HepG2 (cell line): ENCODE data around the gene ESR1. TPM values are rescaled to one million over a fixed set of nuclear protein-coding genes. Genes with fewer than 3 reads are reported as not detected.

Source experiments
- ATAC-seq: fragments of 200-7000 bp; cut with Tn5 transposase; 3 replicates; pipeline ENCODE4 v1.9.1; 2020; ENCODE audit warnings: mild to moderate bottlenecking, moderate library complexity
- BruUV-seq: library from RNA; stranded (reverse); fragments of 400-500 nt; replicated peaks from 2 replicates; lab custom pipeline; 2021; lab: Mats Ljungman, UMichigan
- CTCF ChIA-PET: fragments of 300-600 bp; formaldehyde crosslinking; extraction: SDS; loops from one replicate; lab custom pipeline; 2021; ENCODE audit warnings: low total read pairs, inconsistent platforms, low intra/inter-chr PET ratio; lab: Yijun Ruan, JAX
- POLR2A ChIA-PET: fragments of 350-600 bp; sonication (Branson Sonifier 250); formaldehyde crosslinking; loops from one replicate; lab custom pipeline; 2020; ENCODE audit warnings: antibody characterized with exemption, inconsistent platforms; lab: Yijun Ruan, JAX
- DNase-seq: peaks from one replicate; pipeline ENCODE4 v3.0.0-alpha.2; 2015; ENCODE audit warnings: low spot score
- FAIRE-seq: peaks from 3 replicates; lab custom pipeline; 2011; peaks lifted over from hg19 to GRCh38; lab: Jason Lieb, UNC
- H2AFZ ChIP-seq: one replicate; pipeline ENCODE4 v1.6.1; 2011; ENCODE audit warnings: low read length, inconsistent platforms
- H3K27ac ChIP-seq: fragments of 300-600 bp; 3 replicates; pipeline ENCODE4 v1.8.0; 2011; ENCODE audit warnings: mixed run types, mild to moderate bottlenecking, mixed read lengths, low read length, inconsistent platforms; ENCODE audit not compliant: insufficient read depth; ENCODE audit errors: extremely low read length
- H3K27me3 ChIP-seq, 2 experiments: fragments of 200-600 bp in 1 of 2; 2 replicates in 1 of 2; 3 replicates in 1 of 2; pipeline versions ENCODE4 v1.6.0 to v1.8.0; 2011; ENCODE audit warnings: low read length in 2 of 2, mild to moderate bottlenecking in 2 of 2, moderate library complexity in 2 of 2, inconsistent platforms in 1 of 2; ENCODE audit not compliant: insufficient read depth in 2 of 2, control insufficient read depth in 1 of 2
- H3K36me3 ChIP-seq, 2 experiments: fragments of 200-600 bp in 1 of 2; replicated peaks in 1 of 2; 2 replicates in 1 of 2; 3 replicates in 1 of 2; pipeline versions ENCODE4 v1.5.1 to v1.8.0; 2011; ENCODE audit warnings: low read length in 2 of 2, inconsistent platforms in 1 of 2; ENCODE audit not compliant: insufficient read depth in 2 of 2, control insufficient read depth in 1 of 2
- H3K4me1 ChIP-seq: 2 replicates; pipeline ENCODE4 v1.5.1; 2012; ENCODE audit warnings: low read length, inconsistent platforms; ENCODE audit not compliant: insufficient read depth
- H3K4me2 ChIP-seq: 2 replicates; pipeline ENCODE4 v1.6.0; 2011; ENCODE audit warnings: low read depth, low read length, inconsistent platforms
- H3K4me3 ChIP-seq, 3 experiments: fragments of 200-600 bp in 1 of 3; sonication (generic), shearing (Covaris generic) in 1 of 3; replicated peaks in 1 of 3; 2 replicates each; pipeline ENCODE4 v1.5.1; 2011 to 2016; ENCODE audit warnings: low read length in 3 of 3, inconsistent platforms in 2 of 3, low read depth in 2 of 3, mild to moderate bottlenecking in 2 of 3, control low read depth in 1 of 3, mixed read lengths in 1 of 3; ENCODE audit not compliant: insufficient read depth in 1 of 3
- H3K79me2 ChIP-seq: one replicate; pipeline ENCODE4 v1.6.1; 2011; ENCODE audit warnings: low read length, inconsistent platforms; ENCODE audit not compliant: insufficient read depth
- H3K9ac ChIP-seq: 2 replicates; pipeline ENCODE4 v1.6.0; 2011; ENCODE audit warnings: mild to moderate bottlenecking, low read depth, low read length, inconsistent platforms; ENCODE audit not compliant: insufficient read depth
- H3K9me3 ChIP-seq: 2 replicates; pipeline ENCODE4 v1.5.1; 2012; ENCODE audit warnings: mild to moderate bottlenecking, low read length
- H4K20me1 ChIP-seq: 2 replicates; pipeline ENCODE4 v1.6.0; 2011; ENCODE audit warnings: inconsistent platforms, mild to moderate bottlenecking, low read length, moderate library complexity; ENCODE audit not compliant: insufficient read depth
- ELK4 ChIP-seq: sonication (generic); formaldehyde crosslinking; IDR thresholded peaks from 2 replicates; pipeline ENCODE4 v1.9.0; 2021; ENCODE audit warnings: missing genetic modification reagents, borderline replicate concordance
- ETS1 ChIP-seq: sonication (generic); formaldehyde crosslinking; IDR thresholded peaks from 2 replicates; pipeline ENCODE4 v1.4.0; 2020; ENCODE audit warnings: missing genetic modification reagents
- JUN ChIP-seq: sonication (generic); formaldehyde crosslinking; IDR thresholded peaks from 2 replicates; pipeline ENCODE4 v1.4.0; 2020; ENCODE audit warnings: mild to moderate bottlenecking, missing genetic modification reagents
- LBX2 ChIP-seq: sonication (generic); formaldehyde crosslinking; IDR thresholded peaks from 2 replicates; pipeline ENCODE4 v1.5.0; 2020; ENCODE audit warnings: missing genetic modification reagents, mild to moderate bottlenecking, borderline replicate concordance
- LCORL ChIP-seq, 2 experiments: fragments of 450-650 bp in 1 of 2; sonication (generic) in 1 of 2; formaldehyde crosslinking in 1 of 2; IDR thresholded peaks; 2 replicates each; pipeline versions ENCODE4 v1.5.0 to v1.6.1; 2017 to 2020; ENCODE audit warnings: antibody characterized with exemption in 1 of 2, missing genetic modification reagents in 1 of 2
- MXD1 ChIP-seq: sonication (generic); formaldehyde crosslinking; IDR thresholded peaks from 2 replicates; pipeline ENCODE4 v1.4.0; 2020; ENCODE audit warnings: mild to moderate bottlenecking, missing genetic modification reagents
- NR1H2 ChIP-seq: sonication (generic); formaldehyde crosslinking; IDR thresholded peaks from 2 replicates; pipeline ENCODE4 v1.8.1; 2022; ENCODE audit warnings: low read depth, missing genetic modification reagents, borderline replicate concordance
- RBM39 ChIP-seq: fragments of 200-400 bp; formaldehyde crosslinking; IDR thresholded peaks from one replicate; pipeline ENCODE4 v1.6.1; 2018; ENCODE audit warnings: antibody characterized with exemption, mild to moderate bottlenecking, low read depth, low read length; ENCODE audit not compliant: poor library complexity, severe bottlenecking
- SNAI1 ChIP-seq: sonication (generic); formaldehyde crosslinking; IDR thresholded peaks from 2 replicates; pipeline ENCODE4 v1.5.0; 2020; ENCODE audit warnings: mild to moderate bottlenecking, missing genetic modification reagents, borderline replicate concordance
- TP53 ChIP-seq: sonication (generic); formaldehyde crosslinking; conservative IDR thresholded peaks from 2 replicates; pipeline ENCODE4 v1.4.0; 2020; ENCODE audit warnings: missing genetic modification reagents
- TRIM22 ChIP-seq: fragments of 450-650 bp; IDR thresholded peaks from 2 replicates; pipeline ENCODE4 v1.6.1; 2017
- ZNF3 ChIP-seq: IDR thresholded peaks from 2 replicates; pipeline ENCODE4 v1.7.0; 2017; ENCODE audit warnings: inconsistent platforms
- ZNF446 ChIP-seq: sonication (generic); formaldehyde crosslinking; IDR thresholded peaks from 2 replicates; pipeline ENCODE4 v1.5.0; 2020; ENCODE audit warnings: mild to moderate bottlenecking, missing genetic modification reagents
- ZNF576 ChIP-seq: sonication (generic); formaldehyde crosslinking; IDR thresholded peaks from 2 replicates; pipeline ENCODE4 v1.4.0; 2020; ENCODE audit warnings: mild to moderate bottlenecking, missing genetic modification reagents
- ZNF678 ChIP-seq: sonication (generic); formaldehyde crosslinking; IDR thresholded peaks from 2 replicates; pipeline ENCODE4 v1.4.0; 2020; ENCODE audit warnings: mild to moderate bottlenecking, missing genetic modification reagents
- ZNF749 ChIP-seq: sonication (generic); formaldehyde crosslinking; IDR thresholded peaks from 2 replicates; pipeline ENCODE4 v1.8.0; 2022; ENCODE audit warnings: mild to moderate bottlenecking, missing genetic modification reagents, moderate library complexity, borderline replicate concordance
- ZNF788 ChIP-seq: sonication (generic); formaldehyde crosslinking; IDR thresholded peaks from 2 replicates; pipeline ENCODE4 v1.5.0; 2020; ENCODE audit warnings: mild to moderate bottlenecking, missing genetic modification reagents, borderline replicate concordance
- WGBS: methylation state at CpG from one replicate; pipeline ENCODE4 v1.1.6; 2017; ENCODE audit warnings: low lambda C conversion rate; 5-methylcytosine and 5-hydroxymethylcytosine counted together
- in situ Hi-C: cut with HindIII; loops from 2 replicates; pipeline ENCODE4 v1.10.0; 2017; ENCODE audit warnings: low pct_unique_long_range_greater_than_20kb; ENCODE audit not compliant: extremely low pct_ligation_motif_present
- intact Hi-C: fragments of 100-400 bp; cut with micrococcal nuclease; formaldehyde crosslinking; loops from one replicate; pipeline ENCODE4 v1.10.0; 2022; ENCODE audit not compliant: unreplicated experiment
- polyA plus RNA-seq, 8 experiments: library from polyadenylated mRNA; depleted of rRNA in 3 of 8; stranded (reverse) in 7 of 8; unstranded in 1 of 8; fragments of >200 nt; fragmentation: Illumina TruSeq in 4 of 8; extraction: Trizol in 4 of 8; gene quantifications; 2 replicates each; pipeline versions ENCODE4 v1.2.1 to v1.2.3, GENCODE V29; 2011 to 2016; ENCODE audit warnings: low read depth in 4 of 8, missing spikeins in 1 of 8, mixed read lengths in 1 of 8; ENCODE audit not compliant: insufficient read depth in 1 of 8
- total RNA-seq, 5 experiments: library from RNA; depleted of rRNA; stranded (reverse); fragments of >200 nt; fragmentation: Illumina TruSeq; extraction: Trizol; gene quantifications; 2 replicates each; pipeline ENCODE4 v1.2.3, GENCODE V29; 2016; ENCODE audit warnings: low read depth in 1 of 5

ESR1 gene
- total and polyA plus RNA-seq, 2 of the 13 experiments (the other 11 are each of a cell fraction or from before 2014, with no cell fraction given) = not detected

- Histone ChIP-seq H4K20me1 (no peaks in the 10 kb centered on the region), H3K79me2 (no peaks in the 10 kb centered on the region), H3K4me2 (no peak overlapping the region), H3K4me3 (no peak overlapping the region), H3K36me3 (no peaks in the 10 kb centered on the region), H3K27me3 (no peaks in the 10 kb centered on the region), H2AFZ (no peak overlapping the region), H3K9ac (no peak overlapping the region)
- intact Hi-C loops = no loop called here
- no peak for FAIRE-seq
- ChIA-PET POLR2A (no interaction called here), CTCF (no interaction called here)
- 90% methylated on average over 5 of the region's 5 CpGs for WGBS
- TF ChIP-seq TRIM22 = no peak
- TF ChIP-seq ZNF788 (CRISPR knock-in tag) = no peak
- TF ChIP-seq TP53 (CRISPR knock-in tag) = no peak
- TF ChIP-seq JUN (CRISPR knock-in tag) = no peak
- no peak for TF ChIP-seq NR1H2 (CRISPR knock-in tag)
- TF ChIP-seq ELK4 (CRISPR knock-in tag) = no peak
- TF ChIP-seq ETS1 (CRISPR knock-in tag) = no peak
- TF ChIP-seq LBX2 (CRISPR knock-in tag) = no peak
- TF ChIP-seq ZNF576 (CRISPR knock-in tag) = no peak
- no peak for TF ChIP-seq SNAI1 (CRISPR knock-in tag)
- TF ChIP-seq LCORL (IDR thresholded peaks at IDR 0.05) = no peak
- no peak for TF ChIP-seq LCORL (CRISPR knock-in tag; IDR thresholded peaks at IDR 0.05)
- no peak for TF ChIP-seq ZNF3 (CRISPR knock-in tag)
- TF ChIP-seq ZNF678 = no peak
- no peak for TF ChIP-seq ZNF446 (CRISPR knock-in tag)
- no peak for TF ChIP-seq RBM39
- no peak for TF ChIP-seq MXD1
- no peak for TF ChIP-seq ZNF749
- TF ChIP-seq, all 625 proteins: peak for 0
- no peaks in the 10 kb centered on the region for H3K9me3 ChIP-seq
- no peaks in the 10 kb centered on the region for H3K4me1 ChIP-seq
- in situ Hi-C loops = no loop called here
- DNase-seq (no peak), ATAC-seq (no peak)
- no peak overlapping the region for H3K27ac ChIP-seq
- BruUV-seq = no TSS peak
These were observed 357.5 kb downstream of the ESR1 start for GRCh38 chr6:152164957-152165356.
